K562 (cell line): Measurements from ENCODE around the gene PPP1R3E. TPM values are rescaled to one million over a fixed set of nuclear protein-coding genes. Genes with fewer than 3 reads are reported as not detected.

Source experiments
- BHLHE40 ChIP-seq: IDR thresholded peaks from 2 replicates; pipeline ENCODE4 v1.6.1; 2011; ENCODE audit warnings: low read length, improper control_type of control experiment
- CHCHD3 ChIP-seq: fragments of 250-450 bp; sonication (Bioruptor Pico); IDR thresholded peaks from 2 replicates; pipeline ENCODE4 v2.1.2; 2022; ENCODE audit warnings: mild to moderate bottlenecking
- GABPA ChIP-seq: fragments of 200-800 bp; sonication (Bioruptor generic); conservative IDR thresholded peaks from 2 replicates; pipeline ENCODE4 v1.6.1; 2016; ENCODE audit warnings: low read depth, missing genetic modification characterization, missing compliant biosample characterization
- HNRNPLL ChIP-seq: fragments of 200-400 bp; formaldehyde crosslinking; IDR thresholded peaks from 2 replicates; pipeline ENCODE4 v1.6.1; 2017; ENCODE audit warnings: low read length, low read depth, mild to moderate bottlenecking; ENCODE audit not compliant: poor library complexity, severe bottlenecking
- NFE2L1 ChIP-seq: fragments of 450-650 bp; IDR thresholded peaks from 2 replicates; pipeline ENCODE4 v1.6.1; 2016; ENCODE audit warnings: missing genetic modification characterization, low read depth, mild to moderate bottlenecking, missing compliant biosample characterization, moderate library complexity, borderline replicate concordance
- RBM14 ChIP-seq: fragments of 200-400 bp; formaldehyde crosslinking; IDR thresholded peaks from 2 replicates; pipeline ENCODE4 v1.6.1; 2018; ENCODE audit warnings: low read depth, mild to moderate bottlenecking, low read length, moderate library complexity, borderline replicate concordance; ENCODE audit not compliant: insufficient read depth
- SMARCB1 ChIP-seq: IDR thresholded peaks from 2 replicates; pipeline ENCODE4 v1.6.1; 2011; ENCODE audit warnings: improper control_type of control experiment, low read depth; ENCODE audit not compliant: insufficient read length
- SMARCC2 ChIP-seq: fragments of 450-650 bp; IDR thresholded peaks from 2 replicates; pipeline ENCODE4 v1.6.1; 2017; ENCODE audit warnings: antibody characterized with exemption, moderate library complexity, mild to moderate bottlenecking, low read depth
- SP2 ChIP-seq: IDR thresholded peaks from 2 replicates; pipeline ENCODE4 v1.6.1; 2011; ENCODE audit warnings: mild to moderate bottlenecking, low read depth, low read length, moderate library complexity; ENCODE audit not compliant: poor library complexity, severe bottlenecking; ENCODE audit errors: extremely low read depth
- TAL1 ChIP-seq: fragments of 450-650 bp; IDR thresholded peaks from 2 replicates; pipeline ENCODE4 v1.6.1; 2016; ENCODE audit warnings: mild to moderate bottlenecking
- U2AF1 ChIP-seq: fragments of 200-400 bp; formaldehyde crosslinking; optimal IDR thresholded peaks from 2 replicates; pipeline ENCODE3; 2017; ENCODE audit warnings: mild to moderate bottlenecking, low read depth, low read length, moderate library complexity
- ZFX ChIP-seq: sonication (generic); formaldehyde crosslinking; IDR thresholded peaks from 2 replicates; pipeline ENCODE4 v1.8.0; 2022; ENCODE audit warnings: mild to moderate bottlenecking, missing genetic modification reagents, moderate library complexity
- polyA plus RNA-seq, 8 experiments: library from polyadenylated mRNA; depleted of rRNA in 4 of 8; stranded (reverse) in 5 of 8; unstranded in 3 of 8; fragments of >200 nt; fragmentation: Nextera tagmentation in 2 of 8; fragmentation: Illumina TruSeq in 1 of 8; extraction: Ambion mirVana in 2 of 8; extraction: Trizol in 1 of 8; gene quantifications; 2 replicates each; pipeline versions ENCODE4 v1.2.1 to v1.2.3, GENCODE V29; 2011 to 2014; ENCODE audit warnings: inconsistent platforms in 1 of 8, missing spikeins in 1 of 8
- total RNA-seq, 7 experiments: library from RNA; depleted of rRNA in 6 of 7; stranded (reverse); fragments of >200 nt in 6 of 7; fragmentation: Illumina TruSeq in 2 of 7; extraction: Trizol in 2 of 7; gene quantifications; 2 replicates each; pipeline versions ENCODE4 v1.2.1 to v1.2.3, GENCODE V29; 2011 to 2021; ENCODE audit warnings: low replicate concordance in 1 of 7
- TF ChIP-seq, protein P1 (sequence below): fragments of 450-650 bp; formaldehyde crosslinking; IDR thresholded peaks from 2 replicates; pipeline ENCODE4 v1.4.0; 2022; ENCODE audit warnings: missing genetic modification characterization
- TF ChIP-seq, protein P2 (sequence below): fragments of 250-450 bp; sonication (Bioruptor Pico); IDR thresholded peaks from 2 replicates; pipeline ENCODE4 v1.9.0; 2021; ENCODE audit warnings: mild to moderate bottlenecking, inconsistent platforms
- TF ChIP-seq, protein P3 (sequence below): IDR thresholded peaks from 2 replicates; pipeline ENCODE4 v1.6.1; 2011; ENCODE audit not compliant: insufficient read length; ENCODE audit errors: extremely low read depth
- TF ChIP-seq, protein P4 (sequence below): fragments of 450-650 bp; formaldehyde crosslinking; IDR thresholded peaks from 2 replicates; pipeline ENCODE4 v1.4.0; 2020; ENCODE audit warnings: mild to moderate bottlenecking
- TF ChIP-seq, protein P5 (sequence below): fragments of 450-650 bp; IDR thresholded peaks from 2 replicates; pipeline ENCODE4 v1.6.1; 2014; ENCODE audit warnings: low read depth, mild to moderate bottlenecking, moderate library complexity, borderline replicate concordance

PPP1R3E gene
- total and polyA plus RNA-seq, 9 of the 15 experiments (the other 6 are each of a cell fraction or from before 2014, with no cell fraction given): 3.2 to 18.4 (median 7.6) TPM

DNA sequence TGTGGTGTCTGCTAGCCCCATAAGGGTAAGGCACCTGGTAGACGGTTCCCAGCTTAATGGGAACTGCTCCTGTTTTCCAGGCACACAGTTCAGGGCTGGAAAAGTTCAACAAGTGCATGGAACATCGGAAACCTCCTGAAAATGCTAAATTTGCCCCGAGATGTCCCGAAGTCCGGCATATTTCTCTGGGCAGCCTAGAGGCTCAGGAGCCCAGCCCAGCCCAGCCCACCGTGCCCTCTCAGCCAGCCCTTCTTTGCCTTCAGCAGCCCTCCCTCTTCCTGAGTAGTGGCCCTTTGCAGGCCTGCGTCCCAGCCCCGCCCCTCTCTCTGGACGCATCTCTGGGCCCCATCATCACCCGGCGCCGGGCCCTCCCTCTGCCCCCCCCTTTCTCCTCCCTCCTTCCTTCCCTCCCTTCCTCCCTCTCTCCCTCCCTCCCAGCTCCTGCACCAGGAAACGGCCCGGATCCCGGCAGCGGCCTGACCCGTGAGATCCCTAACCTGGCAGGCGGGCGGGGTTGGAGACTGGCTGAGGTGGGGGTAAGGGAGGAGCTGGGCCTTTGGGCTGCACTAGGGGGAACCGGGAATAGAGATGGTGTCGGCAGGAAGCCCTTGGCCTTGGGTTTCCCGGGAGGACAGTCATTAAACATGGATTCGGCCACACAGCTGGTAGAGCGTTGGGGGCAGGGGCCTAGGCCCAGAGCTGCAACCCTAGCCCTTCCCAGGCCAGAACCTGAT, 3.9 kb upstream of the PPP1R3E start, which contains the start of gene BCL2L2 (continued):
- TF ChIP-seq, protein P1, sequence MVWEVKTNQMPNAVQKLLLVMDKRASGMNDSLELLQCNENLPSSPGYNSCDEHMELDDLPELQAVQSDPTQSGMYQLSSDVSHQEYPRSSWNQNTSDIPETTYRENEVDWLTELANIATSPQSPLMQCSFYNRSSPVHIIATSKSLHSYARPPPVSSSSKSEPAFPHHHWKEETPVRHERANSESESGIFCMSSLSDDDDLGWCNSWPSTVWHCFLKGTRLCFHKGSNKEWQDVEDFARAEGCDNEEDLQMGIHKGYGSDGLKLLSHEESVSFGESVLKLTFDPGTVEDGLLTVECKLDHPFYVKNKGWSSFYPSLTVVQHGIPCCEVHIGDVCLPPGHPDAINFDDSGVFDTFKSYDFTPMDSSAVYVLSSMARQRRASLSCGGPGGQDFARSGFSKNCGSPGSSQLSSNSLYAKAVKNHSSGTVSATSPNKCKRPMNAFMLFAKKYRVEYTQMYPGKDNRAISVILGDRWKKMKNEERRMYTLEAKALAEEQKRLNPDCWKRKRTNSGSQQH (CRISPR knock-in tag): no peak
- TF ChIP-seq BHLHE40: 0 out of 2 replicates have a peak, but pooled peaks have one; percentile 20
- 0 out of 2 replicates have a peak, but pooled peaks have one; percentile 28 for TF ChIP-seq SMARCC2
- TF ChIP-seq U2AF1: no peak
- TF ChIP-seq, protein P2, sequence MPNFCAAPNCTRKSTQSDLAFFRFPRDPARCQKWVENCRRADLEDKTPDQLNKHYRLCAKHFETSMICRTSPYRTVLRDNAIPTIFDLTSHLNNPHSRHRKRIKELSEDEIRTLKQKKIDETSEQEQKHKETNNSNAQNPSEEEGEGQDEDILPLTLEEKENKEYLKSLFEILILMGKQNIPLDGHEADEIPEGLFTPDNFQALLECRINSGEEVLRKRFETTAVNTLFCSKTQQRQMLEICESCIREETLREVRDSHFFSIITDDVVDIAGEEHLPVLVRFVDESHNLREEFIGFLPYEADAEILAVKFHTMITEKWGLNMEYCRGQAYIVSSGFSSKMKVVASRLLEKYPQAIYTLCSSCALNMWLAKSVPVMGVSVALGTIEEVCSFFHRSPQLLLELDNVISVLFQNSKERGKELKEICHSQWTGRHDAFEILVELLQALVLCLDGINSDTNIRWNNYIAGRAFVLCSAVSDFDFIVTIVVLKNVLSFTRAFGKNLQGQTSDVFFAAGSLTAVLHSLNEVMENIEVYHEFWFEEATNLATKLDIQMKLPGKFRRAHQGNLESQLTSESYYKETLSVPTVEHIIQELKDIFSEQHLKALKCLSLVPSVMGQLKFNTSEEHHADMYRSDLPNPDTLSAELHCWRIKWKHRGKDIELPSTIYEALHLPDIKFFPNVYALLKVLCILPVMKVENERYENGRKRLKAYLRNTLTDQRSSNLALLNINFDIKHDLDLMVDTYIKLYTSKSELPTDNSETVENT (CRISPR knock-in tag): peak; percentile 58; the same call in 1 of the 2 replicates
- TF ChIP-seq SP2: no peak
- TF ChIP-seq CHCHD3 (CRISPR knock-in tag): no peak
- TF ChIP-seq ZFX (CRISPR knock-in tag): peak; percentile 94
- TF ChIP-seq, protein P3, sequence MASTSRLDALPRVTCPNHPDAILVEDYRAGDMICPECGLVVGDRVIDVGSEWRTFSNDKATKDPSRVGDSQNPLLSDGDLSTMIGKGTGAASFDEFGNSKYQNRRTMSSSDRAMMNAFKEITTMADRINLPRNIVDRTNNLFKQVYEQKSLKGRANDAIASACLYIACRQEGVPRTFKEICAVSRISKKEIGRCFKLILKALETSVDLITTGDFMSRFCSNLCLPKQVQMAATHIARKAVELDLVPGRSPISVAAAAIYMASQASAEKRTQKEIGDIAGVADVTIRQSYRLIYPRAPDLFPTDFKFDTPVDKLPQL: no peak
- no peak for TF ChIP-seq NFE2L1 (tag)
- TF ChIP-seq HNRNPLL: peak; percentile 25
- no peak; the same call in 1 of the 2 replicates for TF ChIP-seq TAL1
- TF ChIP-seq, protein P4, sequence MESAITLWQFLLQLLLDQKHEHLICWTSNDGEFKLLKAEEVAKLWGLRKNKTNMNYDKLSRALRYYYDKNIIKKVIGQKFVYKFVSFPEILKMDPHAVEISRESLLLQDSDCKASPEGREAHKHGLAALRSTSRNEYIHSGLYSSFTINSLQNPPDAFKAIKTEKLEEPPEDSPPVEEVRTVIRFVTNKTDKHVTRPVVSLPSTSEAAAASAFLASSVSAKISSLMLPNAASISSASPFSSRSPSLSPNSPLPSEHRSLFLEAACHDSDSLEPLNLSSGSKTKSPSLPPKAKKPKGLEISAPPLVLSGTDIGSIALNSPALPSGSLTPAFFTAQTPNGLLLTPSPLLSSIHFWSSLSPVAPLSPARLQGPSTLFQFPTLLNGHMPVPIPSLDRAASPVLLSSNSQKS: no peak
- TF ChIP-seq, protein P5, sequence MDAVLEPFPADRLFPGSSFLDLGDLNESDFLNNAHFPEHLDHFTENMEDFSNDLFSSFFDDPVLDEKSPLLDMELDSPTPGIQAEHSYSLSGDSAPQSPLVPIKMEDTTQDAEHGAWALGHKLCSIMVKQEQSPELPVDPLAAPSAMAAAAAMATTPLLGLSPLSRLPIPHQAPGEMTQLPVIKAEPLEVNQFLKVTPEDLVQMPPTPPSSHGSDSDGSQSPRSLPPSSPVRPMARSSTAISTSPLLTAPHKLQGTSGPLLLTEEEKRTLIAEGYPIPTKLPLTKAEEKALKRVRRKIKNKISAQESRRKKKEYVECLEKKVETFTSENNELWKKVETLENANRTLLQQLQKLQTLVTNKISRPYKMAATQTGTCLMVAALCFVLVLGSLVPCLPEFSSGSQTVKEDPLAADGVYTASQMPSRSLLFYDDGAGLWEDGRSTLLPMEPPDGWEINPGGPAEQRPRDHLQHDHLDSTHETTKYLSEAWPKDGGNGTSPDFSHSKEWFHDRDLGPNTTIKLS: no peak
- TF ChIP-seq RBM14: 0 out of 2 replicates have a peak, but pooled peaks have one; percentile 9
- no peak for TF ChIP-seq GABPA
- TF ChIP-seq SMARCB1: no peak
